Stimulated activated CD4-positive, alpha-beta T cell treated with anti-CD3 and anti-CD28 coated beads, Interleukin-12 subunit alpha, Interleukin-12 subunit beta, amount 100 ng/mL, for 4 hours (primary cell): ENCODE measurements around the gene BUD23.
"Not testable (repeated sequence)": the region's sequence is repeated elsewhere in the genome, so short reads cannot be mapped to it uniquely, and the experiment has no call there.

ENCODE experiments used
- DNase-seq: peaks from one replicate; pipeline ENCODE4 v3.0.0-alpha.2; 2020

The BUD23 gene

GRCh38 chr7:73719806-73720169, 36.4 kb downstream of the BUD23 start:
- no peak for DNase-seq

DNA sequence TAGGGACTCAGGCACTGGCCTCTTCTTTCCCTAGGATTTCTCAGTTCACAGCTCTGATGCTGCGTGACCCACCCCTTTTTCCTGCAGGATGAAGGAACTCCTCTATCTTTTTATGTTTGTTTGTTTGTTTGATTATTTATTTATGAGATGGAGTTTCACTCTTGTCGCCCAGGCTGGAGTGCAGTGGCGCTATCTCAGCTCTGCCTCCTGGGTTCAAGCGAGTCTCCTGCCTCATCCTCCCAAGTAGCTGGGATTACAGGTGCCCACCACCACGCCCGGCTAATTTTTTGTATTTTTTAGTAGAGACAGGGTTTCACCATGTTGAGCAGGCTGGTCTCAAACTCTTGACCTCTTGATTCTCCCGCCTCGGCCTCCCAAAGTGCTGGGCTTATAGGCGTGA, 37.0 kb downstream of the BUD23 start:
- DNase-seq, result not testable (repeated sequence)

DNA sequence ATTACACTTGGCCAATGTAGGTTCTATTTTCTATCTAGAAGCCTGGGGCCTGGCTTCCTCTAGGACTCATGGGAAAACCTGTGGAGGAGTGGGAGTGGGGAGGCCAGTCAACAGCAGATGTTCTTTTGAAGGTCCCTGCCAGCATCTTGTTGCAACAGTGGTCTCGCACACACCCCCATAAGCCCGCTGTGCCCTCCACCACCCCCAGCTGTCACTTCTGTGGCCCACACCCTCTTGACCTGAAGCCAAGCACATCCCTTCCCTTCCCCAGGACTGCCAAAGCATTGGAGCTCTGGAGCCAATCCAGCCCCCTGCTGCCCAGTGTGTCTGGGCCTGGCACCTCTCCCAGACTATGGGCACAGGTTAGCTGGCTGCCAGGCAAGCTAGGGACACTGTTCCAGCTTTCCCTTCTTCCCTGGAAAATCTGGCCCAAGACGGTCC, 38.0 kb downstream of the BUD23 start:
- no peak for DNase-seq

DNA sequence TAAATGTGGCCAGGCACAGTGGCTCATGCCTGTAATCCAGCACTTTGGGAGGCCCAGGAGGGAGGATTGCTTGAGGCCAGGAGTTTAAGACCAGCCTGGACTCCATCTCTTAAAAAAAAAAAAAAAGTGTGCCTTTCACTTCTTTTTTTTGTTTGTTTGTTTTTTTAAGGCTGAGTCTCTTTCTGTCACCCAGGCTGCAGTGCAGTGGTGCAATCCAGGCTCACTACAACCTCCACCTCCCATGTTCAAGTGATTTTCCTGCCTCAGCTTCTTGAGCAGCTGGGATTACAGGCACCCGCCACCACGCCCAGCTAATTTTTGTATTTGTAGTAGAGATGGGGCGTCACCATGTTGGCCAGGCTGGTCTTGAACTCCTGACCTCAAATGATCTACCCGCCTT, 38.8 kb downstream of the BUD23 start:
- not testable (repeated sequence) for DNase-seq

DNA sequence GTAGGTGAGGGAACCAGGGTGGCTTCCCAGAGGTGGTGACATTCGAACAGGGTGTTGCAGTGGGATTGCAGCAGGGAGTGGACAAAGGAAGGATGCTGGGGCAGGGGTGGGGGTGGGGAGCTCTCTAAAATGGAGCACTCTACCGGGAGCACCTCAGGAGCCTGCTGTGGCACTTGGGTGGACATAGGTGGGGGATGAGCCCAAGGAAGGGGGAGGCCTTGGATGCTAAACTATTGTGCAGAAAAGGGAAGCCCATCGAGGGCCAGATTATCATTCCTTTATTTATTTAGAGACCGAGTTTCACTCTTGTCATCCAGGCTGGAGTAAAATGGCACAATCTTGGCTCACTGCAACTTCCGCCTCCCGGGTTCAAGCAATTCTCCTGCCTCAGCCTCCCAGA, 39.4 kb downstream of the BUD23 start:
- no peak for DNase-seq

- no peak for DNase-seq
Observed at GRCh38 chr7:73723813-73724212, 40.4 kb downstream of the BUD23 start.

DNA sequence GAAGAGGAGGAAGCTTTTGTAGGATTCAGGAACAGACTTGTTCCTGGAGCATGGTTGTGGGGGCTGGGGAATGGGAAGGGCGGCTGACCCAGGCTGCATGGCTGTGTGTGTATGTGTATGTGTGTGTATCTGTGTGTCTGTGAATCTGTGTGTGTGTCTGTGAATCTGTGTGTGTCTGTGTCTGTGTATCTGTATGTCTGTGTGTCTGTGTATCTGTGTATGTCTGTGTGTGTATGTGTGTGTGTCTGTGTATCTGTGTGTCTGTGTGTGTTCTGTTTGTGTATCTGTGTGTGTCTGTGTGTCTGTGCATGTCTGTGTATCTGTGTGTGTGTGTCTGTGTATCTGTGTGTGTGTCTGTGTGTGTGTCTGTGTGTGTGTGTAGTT, 42.7 kb downstream of the BUD23 start:
- DNase-seq, result no peak

GRCh38 chr7:73727952-73728351, 44.6 kb downstream of the BUD23 start:
- DNase-seq, result no peak

DNA sequence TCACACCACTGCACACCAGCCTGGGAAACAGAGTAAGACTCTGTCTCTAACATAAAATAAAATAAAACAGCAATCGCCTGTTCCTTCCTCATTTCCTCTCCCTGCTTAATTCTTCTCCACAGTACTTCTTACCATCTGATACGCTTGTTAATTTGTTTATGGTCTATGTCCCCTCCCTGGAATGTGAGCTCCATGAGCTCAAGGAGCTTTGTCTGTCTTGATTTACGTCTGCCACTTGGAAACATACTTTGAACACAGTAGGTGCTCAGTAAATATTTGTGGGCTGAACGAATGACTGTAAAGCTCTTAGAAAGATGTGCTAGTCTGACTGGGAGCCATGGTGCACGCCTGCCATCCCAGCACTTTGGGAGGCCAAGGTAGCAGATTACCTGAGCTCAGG, 45.2 kb downstream of the BUD23 start:
- DNase-seq, result no peak

DNA sequence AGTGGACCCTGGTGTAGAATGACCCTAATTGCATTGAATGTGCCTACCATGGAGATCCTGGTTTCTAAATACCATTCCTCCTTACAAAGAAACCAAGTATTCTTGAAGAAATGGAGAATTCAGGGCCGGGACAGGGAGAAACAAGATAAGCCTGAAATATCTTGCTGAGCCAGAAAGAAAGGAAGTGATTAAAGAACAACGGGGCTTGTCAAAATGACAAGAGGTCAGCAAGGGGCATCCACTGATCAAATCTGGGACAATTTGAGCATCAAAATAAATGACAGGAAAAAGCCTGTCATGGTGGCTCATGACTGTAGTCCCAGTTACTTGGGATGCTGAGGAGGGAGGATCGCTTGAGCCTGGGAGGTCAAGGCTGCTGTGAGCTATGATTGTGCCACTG, 47.1 kb downstream of the BUD23 start:
- no peak for DNase-seq

GRCh38 chr7:73732397-73732796, 49.0 kb downstream of the BUD23 start:
- no peak for DNase-seq

GRCh38 chr7:73734619-73735527, 51.5 kb downstream of the BUD23 start:
- peak; percentile 74 for DNase-seq

GRCh38 chr7:73735528-73735905, 52.1 kb downstream of the BUD23 start:
- no peak for DNase-seq

GRCh38 chr7:73736885-73737284, 53.5 kb downstream of the BUD23 start:
- DNase-seq, result no peak

DNA sequence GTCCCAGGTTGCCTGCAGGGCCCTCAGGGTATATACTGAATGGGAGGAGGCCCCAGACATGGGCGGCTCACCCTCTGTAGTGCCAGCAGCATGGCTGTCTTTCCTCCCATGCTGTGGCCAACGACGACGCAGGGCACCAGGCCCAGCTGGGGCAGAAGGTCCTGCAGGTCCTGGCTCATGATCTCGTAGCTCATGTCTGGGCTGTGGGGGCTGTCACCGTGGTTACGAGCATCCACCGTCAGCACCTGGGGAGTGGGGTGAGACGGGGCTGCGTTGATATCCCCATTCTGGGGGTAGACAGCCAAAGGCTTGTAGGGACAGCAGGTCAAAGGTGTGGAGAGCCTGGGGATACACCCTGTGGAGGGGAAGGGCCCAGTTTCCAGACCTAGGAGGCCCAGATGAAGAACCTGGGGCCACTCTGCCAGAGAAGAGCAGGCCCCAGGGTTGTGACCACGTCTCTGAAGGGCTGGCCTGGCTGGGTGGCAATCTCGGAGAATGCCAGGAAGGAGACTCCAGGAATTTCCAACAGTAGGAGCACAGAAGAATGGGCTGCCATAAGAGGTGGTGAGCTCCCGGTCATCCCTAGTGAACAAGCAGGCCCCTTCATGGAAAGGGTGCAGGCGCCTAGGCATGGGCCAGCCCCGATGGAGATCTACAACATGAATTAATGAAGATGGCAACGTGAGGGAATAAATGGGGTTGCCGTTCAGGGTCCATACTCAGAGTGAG, 54.3 kb downstream of the BUD23 start:
- no peak for DNase-seq

DNA sequence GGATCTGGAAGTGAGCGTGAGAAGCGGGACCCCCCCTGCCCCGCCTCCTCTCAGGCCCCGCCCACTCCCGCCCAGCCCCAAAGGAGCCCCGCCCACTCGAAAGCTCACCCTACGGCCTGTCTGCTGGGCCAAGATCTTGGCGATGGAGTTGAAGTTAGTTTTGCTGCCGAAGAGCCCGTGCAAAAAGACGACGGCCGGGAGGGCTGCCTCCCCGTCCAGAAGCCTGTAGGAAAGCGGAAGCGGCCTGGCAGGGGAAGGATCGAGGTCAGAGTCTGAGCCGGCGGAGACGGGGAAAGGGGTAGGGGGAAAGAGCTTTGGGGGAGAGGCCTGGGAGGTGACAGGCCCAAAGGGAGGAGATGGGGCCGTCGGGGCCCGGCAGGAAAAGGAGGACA, 54.8 kb downstream of the BUD23 start:
- peak; percentile 71 for DNase-seq

GRCh38 chr7:73738612-73739386, 55.4 kb downstream of the BUD23 start, which contains the start of gene ABHD11:
Gene ABHD11 (minus strand): TSS chr7:73738802. CDS start chr7:73738770, 32 bp downstream.
- peak; percentile 99 for DNase-seq

DNA sequence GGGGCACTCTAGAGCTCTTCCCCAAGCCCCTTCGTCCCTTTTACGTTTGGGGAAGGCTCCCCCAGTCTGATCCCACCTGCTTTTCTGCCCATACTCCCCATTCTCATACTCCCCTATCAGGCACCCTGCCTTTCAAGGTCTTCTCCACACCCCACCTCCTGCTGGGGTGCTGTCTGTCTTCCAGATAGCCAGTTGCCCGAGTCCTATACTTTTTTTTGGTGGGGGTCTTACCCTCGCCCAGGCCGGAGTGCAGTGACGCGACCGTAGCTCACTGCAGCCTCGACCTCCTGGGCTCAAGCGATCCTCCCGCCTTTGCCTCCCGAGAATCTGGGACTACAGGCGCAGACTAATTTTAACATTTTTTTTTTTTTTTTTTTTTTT, 56.0 kb downstream of the BUD23 start:
- DNase-seq, result no peak

DNA sequence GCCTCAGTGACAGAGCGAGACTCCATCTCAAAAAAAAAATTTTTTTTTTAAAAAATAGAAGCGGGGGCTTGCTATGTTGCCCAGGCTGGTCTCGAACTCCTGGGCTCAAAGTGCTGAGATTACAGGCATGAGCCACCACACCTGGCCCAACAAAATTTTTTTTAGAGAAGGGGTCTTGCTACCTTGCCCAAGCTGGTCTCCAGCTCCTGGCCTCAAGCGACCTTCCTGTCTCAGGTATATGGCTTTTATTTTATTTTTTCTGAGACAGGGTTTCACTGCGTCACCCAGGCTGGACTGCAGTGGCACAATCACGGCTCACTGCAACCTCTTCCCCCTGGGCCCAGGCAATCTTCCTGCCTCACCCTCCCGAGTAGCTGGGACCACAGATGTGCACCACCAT, 56.8 kb downstream of the BUD23 start:
- no peak for DNase-seq

GRCh38 chr7:73740771-73741170, 57.4 kb downstream of the BUD23 start:
- DNase-seq, result no peak

GRCh38 chr7:73741600-73741999, 58.2 kb downstream of the BUD23 start:
- DNase-seq, result no peak

- no peak for DNase-seq
Observed at GRCh38 chr7:73742338-73742752, 58.9 kb downstream of the BUD23 start.
